HCT116 (cell line): Measurements from ENCODE around the gene SNUPN. TPM values are rescaled to one million over a fixed set of nuclear protein-coding genes. Genes with fewer than 3 reads are reported as not detected.

Experiments
- ATAC-seq: fragments of 200-7000 bp; cut with Tn5 transposase; 2 replicates; pipeline ENCODE4 v1.9.1; 2020; ENCODE audit warnings: mild to moderate bottlenecking, moderate library complexity
- BruUV-seq: library from RNA; stranded (reverse); fragments of 400-500 nt; replicated peaks from 2 replicates; lab custom pipeline; 2021; lab: Mats Ljungman, UMichigan
- CTCF ChIA-PET: fragments of 300-600 bp; sonication (Branson Sonifier 250); formaldehyde crosslinking; loops from one replicate; lab custom pipeline; 2021; ENCODE audit warnings: antibody characterized with exemption; lab: Charles Lee
- POLR2A ChIA-PET: fragments of 300-600, 350-600 bp; sonication (Branson Sonifier 250); formaldehyde crosslinking; loops from one replicate; lab custom pipeline; 2021; ENCODE audit warnings: antibody characterized with exemption; lab: Charles Lee
- RAD21 ChIA-PET, 2 experiments: fragments of 300-600 bp; sonication (Branson Sonifier 250); formaldehyde crosslinking; loops; one replicate each; lab custom pipeline; 2023; ENCODE audit warnings: low total read pairs in 2 of 2; ENCODE audit not compliant: uncharacterized antibody in 2 of 2, unreplicated experiment in 2 of 2, low non-redundant PET in 1 of 2; lab: Charles Lee
- DNase-seq: peaks from one replicate; pipeline ENCODE4 v3.0.0-alpha.2; 2010; ENCODE audit warnings: low read depth, low spot score
- H2AFZ ChIP-seq: fragments of 200-600 bp; shearing (Covaris generic), sonication (generic); 2 replicates; pipeline ENCODE4 v1.6.1; 2017; ENCODE audit warnings: low read depth, mixed run types, mixed read lengths, antibody characterized with exemption, low read length; ENCODE audit not compliant: poor library complexity, severe bottlenecking
- H3K27ac ChIP-seq: 2 replicates; pipeline ENCODE4 v1.5.1; 2012; ENCODE audit warnings: low read depth, low read length
- H3K27me3 ChIP-seq: fragments of 200-600 bp; sonication (generic); 2 replicates; pipeline ENCODE4 v1.6.1; 2016; ENCODE audit warnings: mixed run types, low read length, mixed read lengths; ENCODE audit not compliant: insufficient read depth
- H3K36me3 ChIP-seq, 2 experiments: fragments of 200-500 bp in 1 of 2; fragments of 200-600 bp in 1 of 2; sonication (Bioruptor generic) in 1 of 2; sonication (generic) in 1 of 2; 2 replicates each; pipeline versions ENCODE4 v1.5.1 to v1.6.1; 2014 to 2016; ENCODE audit warnings: low read length in 2 of 2, inconsistent platforms in 1 of 2, mixed read lengths in 1 of 2, mixed run types in 1 of 2; ENCODE audit not compliant: insufficient read depth in 2 of 2, control insufficient read depth in 1 of 2
- H3K4me1 ChIP-seq, 2 experiments: fragments of 200-600 bp in 1 of 2; sonication (generic) in 1 of 2; 2 replicates each; pipeline versions ENCODE4 v1.5.1 to v1.6.1; 2012 to 2017; ENCODE audit warnings: low read length in 2 of 2, inconsistent platforms in 1 of 2, mild to moderate bottlenecking in 1 of 2, mixed read lengths in 1 of 2, mixed run types in 1 of 2, moderate library complexity in 1 of 2; ENCODE audit not compliant: insufficient read depth in 2 of 2, control insufficient read depth in 1 of 2
- H3K4me2 ChIP-seq: fragments of 200-600 bp; sonication (generic); 2 replicates; pipeline ENCODE4 v1.6.1; 2017; ENCODE audit warnings: mixed run types, low read length, mixed read lengths
- H3K4me3 ChIP-seq, 2 experiments: fragments of 200-600 bp in 1 of 2; sonication (generic) in 1 of 2; replicated peaks in 1 of 2; 2 replicates each; pipeline ENCODE4 v1.5.1; 2011 to 2016; ENCODE audit warnings: low read length in 2 of 2, control low read depth in 1 of 2, low read depth in 1 of 2, mild to moderate bottlenecking in 1 of 2, mixed read lengths in 1 of 2, mixed run types in 1 of 2
- H3K79me2 ChIP-seq: fragments of 200-600 bp; sonication (generic); 2 replicates; pipeline ENCODE4 v1.6.1; 2017; ENCODE audit warnings: mild to moderate bottlenecking, mixed run types, low read length, moderate library complexity, mixed read lengths; ENCODE audit not compliant: insufficient read depth
- H3K9ac ChIP-seq: fragments of 200-600 bp; sonication (generic); 2 replicates; pipeline ENCODE4 v1.6.1; 2016; ENCODE audit warnings: low read length, mixed read lengths
- H3K9me2 ChIP-seq: fragments of 200-600 bp; sonication (generic), shearing (Covaris generic); 2 replicates; pipeline ENCODE4 v1.6.1; 2017; ENCODE audit warnings: mixed run types, mild to moderate bottlenecking, moderate library complexity; ENCODE audit not compliant: insufficient read depth
- H3K9me3 ChIP-seq, 2 experiments: fragments of 200-500 bp in 1 of 2; fragments of 200-600 bp in 1 of 2; sonication (Bioruptor generic) in 1 of 2; sonication (generic) in 1 of 2; 2 replicates each; pipeline ENCODE4 v1.6.1; 2014 to 2017; ENCODE audit warnings: low read length in 2 of 2, mixed read lengths in 2 of 2, inconsistent platforms in 1 of 2, low read depth in 1 of 2, mild to moderate bottlenecking in 1 of 2, mixed run types in 1 of 2, moderate library complexity in 1 of 2; ENCODE audit not compliant: control insufficient read depth in 1 of 2, insufficient read depth in 1 of 2
- H4K20me1 ChIP-seq: fragments of 200-600 bp; sonication (generic), shearing (Covaris generic); 2 replicates; pipeline ENCODE4 v1.6.1; 2017; ENCODE audit warnings: mixed run types, mild to moderate bottlenecking, moderate library complexity; ENCODE audit not compliant: insufficient read depth
- CBX3 ChIP-seq: IDR thresholded peaks from 2 replicates; pipeline ENCODE4 v1.6.1; 2012; ENCODE audit warnings: low read depth
- CTCF ChIP-seq, 3 experiments: fragments of 200-600 bp in 1 of 3; sonication (generic) in 1 of 3; IDR thresholded peaks in 2 of 3; conservative IDR thresholded peaks in 1 of 3; 2 replicates each; pipeline ENCODE4 v1.5.1; 2012 to 2017; ENCODE audit warnings: low read depth in 2 of 3, low read length in 2 of 3, antibody characterized with exemption in 1 of 3, borderline replicate concordance in 1 of 3, control low read depth in 1 of 3, mild to moderate bottlenecking in 1 of 3, mixed read lengths in 1 of 3, mixed run types in 1 of 3, moderate library complexity in 1 of 3; ENCODE audit not compliant: insufficient read depth in 1 of 3
- ELF1 ChIP-seq: IDR thresholded peaks from 2 replicates; pipeline ENCODE4 v1.6.1; 2012; ENCODE audit warnings: low read depth, borderline replicate concordance
- EZH2phosphoT487 ChIP-seq: fragments of 200-600 bp; IDR thresholded peaks from 2 replicates; pipeline ENCODE4 v1.6.1; 2018; ENCODE audit warnings: antibody characterized with exemption, borderline replicate concordance
- JUND ChIP-seq: IDR thresholded peaks from 2 replicates; pipeline ENCODE4 v1.6.1; 2012
- RAD21 ChIP-seq: IDR thresholded peaks from 2 replicates; pipeline ENCODE4 v1.6.1; 2012; ENCODE audit warnings: low read depth, mild to moderate bottlenecking
- SIN3A ChIP-seq: IDR thresholded peaks from 2 replicates; pipeline ENCODE4 v1.6.1; 2012; ENCODE audit warnings: low read depth
- SRF ChIP-seq: IDR thresholded peaks from 2 replicates; pipeline ENCODE4 v1.6.1; 2012; ENCODE audit warnings: low read depth
- TCF7L2 ChIP-seq: IDR thresholded peaks from 2 replicates; pipeline ENCODE4 v1.7.0; 2011; ENCODE audit warnings: borderline replicate concordance, inconsistent platforms; ENCODE audit not compliant: insufficient read depth, insufficient read length; ENCODE audit errors: extremely low read depth
- ZFX ChIP-seq: fragments of 450-650 bp; IDR thresholded peaks from 2 replicates; pipeline ENCODE4 v1.6.1; 2017
- intact Hi-C: fragments of 100-400 bp; cut with micrococcal nuclease; formaldehyde crosslinking; loops from 2 replicates; pipeline ENCODE4 v1.10.0; 2022
- total RNA-seq: library from RNA; stranded (reverse); gene quantifications from one replicate; pipeline ENCODE4 v1.2.1, GENCODE V29; 2021; ENCODE audit not compliant: unreplicated experiment

Gene SNUPN
- total RNA-seq, 1 experiment from 2014 or later: 29.8 TPM

- H2AFZ ChIP-seq: no peak overlapping the region
- no peaks in the 10 kb centered on the region for H3K27me3 ChIP-seq
- TF ChIP-seq ELF1 (no peak), TCF7L2 (no peak), SRF (no peak), CBX3 (no peak), EZH2phosphoT487 (no peak), ZFX (no peak)
- peak overlapping the region; percentile 83 to 98 for H3K4me3 ChIP-seq
- CTCF ChIA-PET: interaction anchor here (1.2 to 2.4 kb wide), 3 partner anchors 8 to 278 kb away, joined by 4 to 8 read pairs (median 7); partner anchors contain the start of gene MAN2C1
- H3K9ac ChIP-seq: peak overlapping the region; percentile 95
- RAD21 ChIA-PET: no interaction called here
- peak overlapping the region; percentile 99 for H3K4me2 ChIP-seq
- no peaks in the 10 kb centered on the region for H3K9me3 ChIP-seq
- DNase-seq (no peak), ATAC-seq (no peak)
- H4K20me1 ChIP-seq: no peaks in the 10 kb centered on the region
- peaks cover 0 to 12% of the 10 kb centered on the region in 2 experiments; a peak in 1 of 4 replicates for H3K36me3 ChIP-seq
- intact Hi-C loops: no loop called here
- POLR2A ChIA-PET: interaction anchor here (0.7 to 1.6 kb wide), 3 partner anchors 10 to 279 kb away, joined by 3 to 10 read pairs (median 3); no protein-coding TSS in a partner anchor
- H3K79me2 ChIP-seq: peaks cover 26% of the 10 kb centered on the region
- peaks cover 16 to 53% of the 10 kb centered on the region in 2 experiments for H3K4me1 ChIP-seq
- peak overlapping the region; percentile 76; the same call in 1 of the 2 replicates for H3K27ac ChIP-seq
- BruUV-seq: no TSS peak
- H3K9me2 ChIP-seq: no peaks in the 10 kb centered on the region
Measured at GRCh38 chr15:75646112-75646943, 20.8 kb upstream of the SNUPN start.

- TF ChIP-seq SIN3A (no peak), CTCF (IDR thresholded peaks at IDR 0.05 in 2 of 3, conservative IDR thresholded peaks at IDR 0.05 in 1 of 3; ENCODE audit: borderline replicate concordance in 1 of 3, insufficient read depth in 1 of 3, low read depth in 2 of 3, low read length in 2 of 3) (no peak), CBX3 (no peak), JUND (no peak), RAD21 (no peak), TCF7L2 (no peak), EZH2phosphoT487 (no peak)
- TF ChIP-seq, all 23 proteins: peak for 0
- Histone ChIP-seq H3K27ac (no peak overlapping the region), H3K4me3 (no peak overlapping the region), H4K20me1 (no peaks in the 10 kb centered on the region), H3K79me2 (peaks cover 13% of the 10 kb centered on the region), H3K9ac (no peak overlapping the region), H3K9me2 (no peaks in the 10 kb centered on the region), H3K4me2 (no peak overlapping the region), H3K9me3 (no peaks in the 10 kb centered on the region), H3K27me3 (no peaks in the 10 kb centered on the region), H3K36me3 (peaks cover 0 to 3% of the 10 kb centered on the region in 2 experiments; a peak in 1 of 4 replicates), H2AFZ (no peak overlapping the region), H3K4me1 (peaks cover 13 to 45% of the 10 kb centered on the region in 2 experiments)
- ATAC-seq (no peak), DNase-seq (no peak)
- no TSS peak for BruUV-seq
- RAD21 ChIA-PET: no interaction called here
- CTCF ChIA-PET: no interaction called here
- POLR2A ChIA-PET: no interaction called here
- intact Hi-C loops: no loop called here
Measured at GRCh38 chr15:75644376-75644775, 18.9 kb upstream of the SNUPN start.
